NT2/D1 (cell line): ENCODE measurements around the gene ASL.

ENCODE experiments used
- SUZ12 ChIP-seq: IDR thresholded peaks from 2 replicates; pipeline ENCODE4 v1.6.1; 2011; ENCODE audit not compliant: insufficient read length, insufficient read depth; ENCODE audit errors: extremely low read depth
- YY1 ChIP-seq: IDR thresholded peaks from 2 replicates; pipeline ENCODE4 v1.6.1; 2011; ENCODE audit not compliant: insufficient read length, insufficient read depth
- ZNF274 ChIP-seq: IDR thresholded peaks from 2 replicates; pipeline ENCODE4 v1.6.1; 2011; ENCODE audit warnings: mild to moderate bottlenecking, low read depth, low read length

GRCh38 chr7:66050990-66051448, 24.6 kb upstream of the ASL start:
- TF ChIP-seq ZNF274: no peak
- no peak for TF ChIP-seq YY1
- no peak for TF ChIP-seq SUZ12
